Measurements from ENCODE around the gene MICAL2. TPM values are rescaled to one million over a fixed set of nuclear protein-coding genes. Genes with fewer than 3 reads are reported as not detected.

Gene MICAL2
- total RNA-seq, 1 donor from 2014 or later, result 237 TPM

- DNase-seq (ENCODE audit: low spot score in 2 of 2), result no peak
- TF ChIP-seq CTCF (IDR thresholded peaks at IDR 0.05), result no peak
- Histone ChIP-seq H3K4me1 (peaks cover 9 to 58% of the 10 kb centered on the region in 2 donors), H3K27ac (peak overlapping the region; percentile 76 to 98), H3K9me3 (no peaks in the 10 kb centered on the region), H3K27me3 (no peaks in the 10 kb centered on the region), H3K36me3 (peaks cover 7 to 27% of the 10 kb centered on the region in 2 donors), H3K4me3 (no peak overlapping the region)
- intact Hi-C loops (cut with DNase I), result no loop called here
These were observed 38.5 kb downstream of the MICAL2 start for GRCh38 chr11:12148882-12149281.

- Histone ChIP-seq H3K4me1 (peaks cover 2 to 56% of the 10 kb centered on the region in 2 donors), H3K4me3 (no peak overlapping the region), H3K27ac (peak overlapping the region; percentile 76 to 98), H3K36me3 (peaks cover 16 to 36% of the 10 kb centered on the region in 2 donors), H3K27me3 (no peaks in the 10 kb centered on the region), H3K9me3 (no peaks in the 10 kb centered on the region)
- DNase-seq (ENCODE audit: low spot score in 2 of 2), result no peak
- TF ChIP-seq CTCF (IDR thresholded peaks at IDR 0.05), result no peak
- intact Hi-C loops (cut with DNase I), result no loop called here
These were observed 39.4 kb downstream of the MICAL2 start for GRCh38 chr11:12149672-12150225.

GRCh38 chr11:12150831-12151382 lies 40.5 kb downstream of the MICAL2 start:
- Histone ChIP-seq H3K4me3 (no peak overlapping the region), H3K4me1 (peaks cover 2 to 55% of the 10 kb centered on the region in 2 donors), H3K9me3 (no peaks in the 10 kb centered on the region), H3K36me3 (peaks cover 27 to 39% of the 10 kb centered on the region in 2 donors), H3K27ac (peak overlapping the region; percentile 76 to 98), H3K27me3 (no peaks in the 10 kb centered on the region)
- TF ChIP-seq CTCF (IDR thresholded peaks at IDR 0.05), result no peak
- intact Hi-C loops (cut with DNase I), result no loop called here
- DNase-seq (ENCODE audit: low spot score in 2 of 2), result no peak

- Histone ChIP-seq H3K27ac (peak overlapping the region; percentile 76 to 98), H3K9me3 (no peaks in the 10 kb centered on the region), H3K27me3 (no peaks in the 10 kb centered on the region), H3K4me3 (no peak overlapping the region), H3K4me1 (peaks cover 14 to 65% of the 10 kb centered on the region in 2 donors), H3K36me3 (peaks cover 28 to 36% of the 10 kb centered on the region in 2 donors)
- peak in 1 of 2 donors; percentile 37 for DNase-seq (ENCODE audit: low spot score in 2 of 2)
- TF ChIP-seq CTCF (IDR thresholded peaks at IDR 0.05), result no peak
- intact Hi-C loops (cut with DNase I), result no loop called here
These were observed 41.9 kb downstream of the MICAL2 start for GRCh38 chr11:12152321-12152720.

GRCh38 chr11:12154871-12155668 lies 44.7 kb downstream of the MICAL2 start:
- no peak for TF ChIP-seq CTCF (IDR thresholded peaks at IDR 0.05)
- intact Hi-C loops (cut with DNase I), result no loop called here
- DNase-seq (ENCODE audit: low spot score in 2 of 2), result peak in 1 of 2 donors; percentile 57
- peaks cover 39 to 70% of the 10 kb centered on the region in 2 donors for H3K4me1 ChIP-seq
- H3K27ac ChIP-seq, result peak overlapping the region; percentile 98
- H3K4me3 ChIP-seq, result no peak overlapping the region
- no peaks in the 10 kb centered on the region for H3K9me3 ChIP-seq
- no peaks in the 10 kb centered on the region for H3K27me3 ChIP-seq
- H3K36me3 ChIP-seq, result peaks cover 28 to 33% of the 10 kb centered on the region in 2 donors

All from ascending aorta (tissue), 2 donors.